GM23338 (cell line): ENCODE results near the gene TDRD1.

ENCODE experiments used
- CREB1 ChIP-seq: fragments of 250-450 bp; sonication (Bioruptor Pico); IDR thresholded peaks from 2 replicates; pipeline ENCODE4 v1.5.0; 2020; ENCODE audit warnings: low read depth, mild to moderate bottlenecking, moderate library complexity
- EZH2 ChIP-seq: fragments of 200-600 bp; sonication (generic); IDR thresholded peaks from one replicate; pipeline ENCODE4 v1.8.0; 2017; ENCODE audit warnings: antibody characterized with exemption, mild to moderate bottlenecking, low read depth; ENCODE audit not compliant: unreplicated experiment
- EZH2phosphoT487 ChIP-seq: fragments of 200-600 bp; sonication (generic); IDR thresholded peaks from one replicate; pipeline ENCODE4 v1.8.1; 2018; ENCODE audit warnings: antibody characterized with exemption; ENCODE audit not compliant: unreplicated experiment
- JUNB ChIP-seq: IDR thresholded peaks from one replicate; pipeline ENCODE4 v1.6.1; 2016; ENCODE audit warnings: antibody characterized with exemption; ENCODE audit not compliant: unreplicated experiment
- NANOG ChIP-seq: IDR thresholded peaks from 2 replicates; pipeline ENCODE4 v1.6.1; 2016; ENCODE audit warnings: antibody characterized with exemption, borderline replicate concordance
- POLR2AphosphoS5 ChIP-seq: IDR thresholded peaks from 2 replicates; pipeline ENCODE4 v1.6.1; 2016; ENCODE audit warnings: antibody characterized with exemption, low read depth
- STAT1 ChIP-seq: IDR thresholded peaks from one replicate; pipeline ENCODE4 v1.6.1; 2016; ENCODE audit warnings: antibody characterized with exemption; ENCODE audit not compliant: unreplicated experiment
- ZNF114 ChIP-seq: fragments of 250-450 bp; sonication (Bioruptor Pico); IDR thresholded peaks from 2 replicates; pipeline ENCODE4 v1.5.0; 2020; ENCODE audit warnings: mild to moderate bottlenecking, moderate library complexity
- ZNF331 ChIP-seq: fragments of 250-450 bp; sonication (Bioruptor Pico); IDR thresholded peaks from 2 replicates; pipeline ENCODE4 v1.5.0; 2020; ENCODE audit warnings: low read depth, mild to moderate bottlenecking, moderate library complexity
- TF ChIP-seq, protein P1 (sequence below), 2 experiments: fragments of 200-600 bp in 1 of 2; sonication (generic) in 1 of 2; conservative IDR thresholded peaks; 2 replicates each; pipeline versions ENCODE4 v1.5.1 to v1.6.1; 2016 to 2017; ENCODE audit warnings: antibody characterized with exemption in 2 of 2, low read depth in 2 of 2, mild to moderate bottlenecking in 2 of 2, moderate library complexity in 1 of 2
- TF ChIP-seq, protein P2 (sequence below): fragments of 250-450 bp; sonication (Bioruptor Pico); IDR thresholded peaks from 2 replicates; pipeline ENCODE4 v1.5.0; 2020; ENCODE audit warnings: mild to moderate bottlenecking, moderate library complexity
- TF ChIP-seq, protein P3 (sequence below): IDR thresholded peaks from one replicate; pipeline ENCODE4 v1.6.1; 2018; ENCODE audit warnings: antibody characterized with exemption; ENCODE audit not compliant: unreplicated experiment
- TF ChIP-seq, protein P4 (sequence below): IDR thresholded peaks from 2 replicates; pipeline ENCODE4 v1.6.1; 2016; ENCODE audit warnings: antibody characterized with exemption

DNA sequence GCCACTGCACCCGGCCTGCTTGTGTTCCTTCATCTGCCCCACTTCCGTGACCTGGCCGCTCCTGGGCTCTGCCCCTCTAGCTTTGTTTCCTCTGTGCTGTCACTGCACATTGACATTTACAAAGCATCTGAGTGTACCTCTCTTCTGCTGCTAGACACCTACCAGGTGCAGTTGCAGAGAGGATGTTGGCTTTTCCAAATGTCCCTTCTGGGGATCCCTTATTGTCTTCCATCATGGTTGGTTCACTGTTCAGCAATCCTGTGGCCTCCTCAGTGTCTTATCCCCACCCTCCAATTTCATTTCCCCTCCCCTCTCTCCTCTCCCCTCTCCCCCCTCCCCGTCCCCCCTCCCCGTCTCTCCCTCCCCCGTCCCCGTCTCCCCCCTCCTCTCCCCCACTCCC is 73.7 kb downstream of the TDRD1 start:
- TF ChIP-seq, protein P1, sequence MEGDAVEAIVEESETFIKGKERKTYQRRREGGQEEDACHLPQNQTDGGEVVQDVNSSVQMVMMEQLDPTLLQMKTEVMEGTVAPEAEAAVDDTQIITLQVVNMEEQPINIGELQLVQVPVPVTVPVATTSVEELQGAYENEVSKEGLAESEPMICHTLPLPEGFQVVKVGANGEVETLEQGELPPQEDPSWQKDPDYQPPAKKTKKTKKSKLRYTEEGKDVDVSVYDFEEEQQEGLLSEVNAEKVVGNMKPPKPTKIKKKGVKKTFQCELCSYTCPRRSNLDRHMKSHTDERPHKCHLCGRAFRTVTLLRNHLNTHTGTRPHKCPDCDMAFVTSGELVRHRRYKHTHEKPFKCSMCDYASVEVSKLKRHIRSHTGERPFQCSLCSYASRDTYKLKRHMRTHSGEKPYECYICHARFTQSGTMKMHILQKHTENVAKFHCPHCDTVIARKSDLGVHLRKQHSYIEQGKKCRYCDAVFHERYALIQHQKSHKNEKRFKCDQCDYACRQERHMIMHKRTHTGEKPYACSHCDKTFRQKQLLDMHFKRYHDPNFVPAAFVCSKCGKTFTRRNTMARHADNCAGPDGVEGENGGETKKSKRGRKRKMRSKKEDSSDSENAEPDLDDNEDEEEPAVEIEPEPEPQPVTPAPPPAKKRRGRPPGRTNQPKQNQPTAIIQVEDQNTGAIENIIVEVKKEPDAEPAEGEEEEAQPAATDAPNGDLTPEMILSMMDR (conservative IDR thresholded peaks at IDR 0.05; ENCODE audit: low read depth in 2 of 2), result no peak
- TF ChIP-seq, protein P2, sequence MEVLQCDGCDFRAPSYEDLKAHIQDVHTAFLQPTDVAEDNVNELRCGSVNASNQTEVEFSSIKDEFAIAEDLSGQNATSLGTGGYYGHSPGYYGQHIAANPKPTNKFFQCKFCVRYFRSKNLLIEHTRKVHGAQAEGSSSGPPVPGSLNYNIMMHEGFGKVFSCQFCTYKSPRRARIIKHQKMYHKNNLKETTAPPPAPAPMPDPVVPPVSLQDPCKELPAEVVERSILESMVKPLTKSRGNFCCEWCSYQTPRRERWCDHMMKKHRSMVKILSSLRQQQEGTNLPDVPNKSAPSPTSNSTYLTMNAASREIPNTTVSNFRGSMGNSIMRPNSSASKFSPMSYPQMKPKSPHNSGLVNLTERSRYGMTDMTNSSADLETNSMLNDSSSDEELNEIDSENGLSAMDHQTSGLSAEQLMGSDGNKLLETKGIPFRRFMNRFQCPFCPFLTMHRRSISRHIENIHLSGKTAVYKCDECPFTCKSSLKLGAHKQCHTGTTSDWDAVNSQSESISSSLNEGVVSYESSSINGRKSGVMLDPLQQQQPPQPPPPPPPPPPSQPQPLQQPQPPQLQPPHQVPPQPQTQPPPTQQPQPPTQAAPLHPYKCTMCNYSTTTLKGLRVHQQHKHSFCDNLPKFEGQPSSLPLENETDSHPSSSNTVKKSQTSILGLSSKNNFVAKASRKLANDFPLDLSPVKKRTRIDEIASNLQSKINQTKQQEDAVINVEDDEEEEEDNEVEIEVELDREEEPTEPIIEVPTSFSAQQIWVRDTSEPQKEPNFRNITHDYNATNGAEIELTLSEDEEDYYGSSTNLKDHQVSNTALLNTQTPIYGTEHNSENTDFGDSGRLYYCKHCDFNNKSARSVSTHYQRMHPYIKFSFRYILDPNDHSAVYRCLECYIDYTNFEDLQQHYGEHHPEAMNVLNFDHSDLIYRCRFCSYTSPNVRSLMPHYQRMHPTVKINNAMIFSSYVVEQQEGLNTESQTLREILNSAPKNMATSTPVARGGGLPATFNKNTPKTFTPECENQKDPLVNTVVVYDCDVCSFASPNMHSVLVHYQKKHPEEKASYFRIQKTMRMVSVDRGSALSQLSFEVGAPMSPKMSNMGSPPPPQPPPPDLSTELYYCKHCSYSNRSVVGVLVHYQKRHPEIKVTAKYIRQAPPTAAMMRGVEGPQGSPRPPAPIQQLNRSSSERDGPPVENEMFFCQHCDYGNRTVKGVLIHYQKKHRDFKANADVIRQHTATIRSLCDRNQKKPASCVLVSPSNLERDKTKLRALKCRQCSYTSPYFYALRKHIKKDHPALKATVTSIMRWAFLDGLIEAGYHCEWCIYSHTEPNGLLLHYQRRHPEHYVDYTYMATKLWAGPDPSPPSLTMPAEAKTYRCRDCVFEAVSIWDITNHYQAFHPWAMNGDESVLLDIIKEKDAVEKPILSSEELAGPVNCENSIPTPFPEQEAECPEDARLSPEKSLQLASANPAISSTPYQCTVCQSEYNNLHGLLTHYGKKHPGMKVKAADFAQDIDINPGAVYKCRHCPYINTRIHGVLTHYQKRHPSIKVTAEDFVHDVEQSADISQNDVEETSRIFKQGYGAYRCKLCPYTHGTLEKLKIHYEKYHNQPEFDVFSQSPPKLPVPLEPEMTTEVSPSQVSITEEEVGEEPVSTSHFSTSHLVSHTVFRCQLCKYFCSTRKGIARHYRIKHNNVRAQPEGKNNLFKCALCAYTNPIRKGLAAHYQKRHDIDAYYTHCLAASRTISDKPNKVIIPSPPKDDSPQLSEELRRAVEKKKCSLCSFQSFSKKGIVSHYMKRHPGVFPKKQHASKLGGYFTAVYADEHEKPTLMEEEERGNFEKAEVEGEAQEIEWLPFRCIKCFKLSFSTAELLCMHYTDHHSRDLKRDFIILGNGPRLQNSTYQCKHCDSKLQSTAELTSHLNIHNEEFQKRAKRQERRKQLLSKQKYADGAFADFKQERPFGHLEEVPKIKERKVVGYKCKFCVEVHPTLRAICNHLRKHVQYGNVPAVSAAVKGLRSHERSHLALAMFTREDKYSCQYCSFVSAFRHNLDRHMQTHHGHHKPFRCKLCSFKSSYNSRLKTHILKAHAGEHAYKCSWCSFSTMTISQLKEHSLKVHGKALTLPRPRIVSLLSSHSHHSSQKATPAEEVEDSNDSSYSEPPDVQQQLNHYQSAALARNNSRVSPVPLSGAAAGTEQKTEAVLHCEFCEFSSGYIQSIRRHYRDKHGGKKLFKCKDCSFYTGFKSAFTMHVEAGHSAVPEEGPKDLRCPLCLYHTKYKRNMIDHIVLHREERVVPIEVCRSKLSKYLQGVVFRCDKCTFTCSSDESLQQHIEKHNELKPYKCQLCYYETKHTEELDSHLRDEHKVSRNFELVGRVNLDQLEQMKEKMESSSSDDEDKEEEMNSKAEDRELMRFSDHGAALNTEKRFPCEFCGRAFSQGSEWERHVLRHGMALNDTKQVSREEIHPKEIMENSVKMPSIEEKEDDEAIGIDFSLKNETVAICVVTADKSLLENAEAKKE (CRISPR knock-in tag), result no peak
- TF ChIP-seq EZH2phosphoT487 (no peak), POLR2AphosphoS5 (no peak), EZH2 (no peak), STAT1 (no peak), NANOG (no peak), JUNB (no peak), ZNF331 (CRISPR knock-in tag) (no peak), CREB1 (CRISPR knock-in tag) (no peak), ZNF114 (CRISPR knock-in tag) (no peak)
- TF ChIP-seq, protein P3, sequence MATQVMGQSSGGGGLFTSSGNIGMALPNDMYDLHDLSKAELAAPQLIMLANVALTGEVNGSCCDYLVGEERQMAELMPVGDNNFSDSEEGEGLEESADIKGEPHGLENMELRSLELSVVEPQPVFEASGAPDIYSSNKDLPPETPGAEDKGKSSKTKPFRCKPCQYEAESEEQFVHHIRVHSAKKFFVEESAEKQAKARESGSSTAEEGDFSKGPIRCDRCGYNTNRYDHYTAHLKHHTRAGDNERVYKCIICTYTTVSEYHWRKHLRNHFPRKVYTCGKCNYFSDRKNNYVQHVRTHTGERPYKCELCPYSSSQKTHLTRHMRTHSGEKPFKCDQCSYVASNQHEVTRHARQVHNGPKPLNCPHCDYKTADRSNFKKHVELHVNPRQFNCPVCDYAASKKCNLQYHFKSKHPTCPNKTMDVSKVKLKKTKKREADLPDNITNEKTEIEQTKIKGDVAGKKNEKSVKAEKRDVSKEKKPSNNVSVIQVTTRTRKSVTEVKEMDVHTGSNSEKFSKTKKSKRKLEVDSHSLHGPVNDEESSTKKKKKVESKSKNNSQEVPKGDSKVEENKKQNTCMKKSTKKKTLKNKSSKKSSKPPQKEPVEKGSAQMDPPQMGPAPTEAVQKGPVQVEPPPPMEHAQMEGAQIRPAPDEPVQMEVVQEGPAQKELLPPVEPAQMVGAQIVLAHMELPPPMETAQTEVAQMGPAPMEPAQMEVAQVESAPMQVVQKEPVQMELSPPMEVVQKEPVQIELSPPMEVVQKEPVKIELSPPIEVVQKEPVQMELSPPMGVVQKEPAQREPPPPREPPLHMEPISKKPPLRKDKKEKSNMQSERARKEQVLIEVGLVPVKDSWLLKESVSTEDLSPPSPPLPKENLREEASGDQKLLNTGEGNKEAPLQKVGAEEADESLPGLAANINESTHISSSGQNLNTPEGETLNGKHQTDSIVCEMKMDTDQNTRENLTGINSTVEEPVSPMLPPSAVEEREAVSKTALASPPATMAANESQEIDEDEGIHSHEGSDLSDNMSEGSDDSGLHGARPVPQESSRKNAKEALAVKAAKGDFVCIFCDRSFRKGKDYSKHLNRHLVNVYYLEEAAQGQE, result no peak
- TF ChIP-seq, protein P4, sequence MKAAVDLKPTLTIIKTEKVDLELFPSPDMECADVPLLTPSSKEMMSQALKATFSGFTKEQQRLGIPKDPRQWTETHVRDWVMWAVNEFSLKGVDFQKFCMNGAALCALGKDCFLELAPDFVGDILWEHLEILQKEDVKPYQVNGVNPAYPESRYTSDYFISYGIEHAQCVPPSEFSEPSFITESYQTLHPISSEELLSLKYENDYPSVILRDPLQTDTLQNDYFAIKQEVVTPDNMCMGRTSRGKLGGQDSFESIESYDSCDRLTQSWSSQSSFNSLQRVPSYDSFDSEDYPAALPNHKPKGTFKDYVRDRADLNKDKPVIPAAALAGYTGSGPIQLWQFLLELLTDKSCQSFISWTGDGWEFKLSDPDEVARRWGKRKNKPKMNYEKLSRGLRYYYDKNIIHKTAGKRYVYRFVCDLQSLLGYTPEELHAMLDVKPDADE, result no peak
